HG03460 (cell line): Measurements from ENCODE around the gene ECHS1.
A peak's percentile ranks its signal among the peaks of the same experiment; 100 is the strongest.
"Not testable (repeated sequence)": the region's sequence is repeated elsewhere in the genome, so short reads cannot be mapped to it uniquely, and the experiment has no call there.

Experiments used
- ATAC-seq: cut with Tn5 transposase; IDR thresholded peaks from one replicate; pipeline ENCODE4 v1.9.1; 2021; ENCODE audit not compliant: unreplicated experiment

The ECHS1 gene

DNA sequence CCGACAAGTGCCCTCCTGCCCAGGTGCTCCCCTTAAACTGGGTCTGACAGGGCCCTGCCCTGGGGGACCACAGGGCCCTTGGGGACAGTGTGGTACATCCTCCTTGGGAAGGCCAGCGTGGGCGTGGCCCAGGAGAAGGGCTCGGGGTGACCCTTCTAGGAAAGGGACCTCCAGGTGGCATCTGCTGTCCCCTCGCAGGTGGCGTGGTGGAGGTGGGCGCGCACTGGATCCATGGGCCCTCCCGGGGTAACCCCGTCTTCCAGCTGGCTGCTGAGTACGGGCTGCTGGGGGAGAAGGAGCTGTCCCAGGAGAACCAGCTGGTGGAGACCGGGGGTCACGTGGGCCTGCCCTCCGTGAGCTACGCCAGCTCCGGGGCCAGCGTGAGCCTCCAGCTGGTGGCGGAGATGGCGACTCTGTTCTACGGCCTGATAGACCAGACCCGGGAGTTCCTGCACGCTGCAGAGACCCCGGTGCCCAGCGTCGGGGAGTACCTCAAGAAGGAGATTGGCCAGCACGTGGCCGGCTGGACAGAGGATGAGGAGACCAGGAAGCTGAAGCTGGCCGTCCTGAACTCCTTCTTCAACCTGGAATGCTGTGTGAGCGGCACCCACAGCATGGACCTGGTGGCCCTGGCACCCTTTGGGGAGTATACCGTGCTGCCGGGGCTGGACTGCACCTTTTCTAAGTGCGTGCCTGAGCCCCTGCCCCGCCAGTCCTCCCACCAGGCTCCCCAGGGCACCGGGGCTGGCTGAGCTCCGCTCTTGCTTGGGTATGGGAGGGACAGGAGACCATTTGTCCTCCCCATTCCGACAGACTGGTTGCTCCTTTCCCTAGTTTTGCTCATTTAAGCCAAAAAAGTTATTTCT, 6.9 kb upstream of the ECHS1 start:
- ATAC-seq, result no peak

DNA sequence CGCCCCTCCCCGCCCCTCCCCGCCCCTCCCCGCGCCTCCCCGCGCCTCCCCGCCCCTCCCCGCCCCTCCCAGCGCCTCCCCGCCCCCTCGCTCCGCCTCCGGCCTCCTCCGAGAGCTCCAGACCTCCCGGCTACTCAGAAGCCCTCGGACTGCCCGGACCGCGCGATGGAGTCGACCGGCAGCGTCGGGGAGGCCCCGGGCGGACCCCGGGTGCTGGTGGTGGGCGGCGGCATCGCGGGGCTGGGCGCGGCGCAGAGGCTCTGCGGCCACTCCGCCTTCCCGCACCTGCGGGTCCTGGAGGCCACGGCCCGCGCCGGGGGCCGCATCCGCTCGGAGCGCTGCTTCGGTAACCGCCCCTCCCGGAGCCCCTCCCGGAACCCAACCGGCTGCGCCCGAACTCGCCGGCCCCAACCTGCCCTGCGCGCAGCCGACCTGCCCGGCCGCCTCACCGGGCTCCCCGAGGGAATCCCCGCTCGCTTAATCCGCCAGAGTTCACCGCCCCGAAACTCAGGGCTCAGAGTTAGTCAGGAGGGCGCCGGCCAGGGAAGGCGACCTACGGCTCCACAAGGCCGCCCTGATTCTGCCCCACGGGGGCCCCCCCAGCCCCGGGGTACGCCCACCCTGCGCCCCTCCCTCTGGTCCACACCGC, 6.1 kb upstream of the ECHS1 start, which contains the start of gene PAOX:
TSS of gene PAOX (plus strand) at position 111 of the 649 bp plus-strand sequence. CDS start at position 166, 55 bp downstream.
- ATAC-seq, result peak; percentile 56

DNA sequence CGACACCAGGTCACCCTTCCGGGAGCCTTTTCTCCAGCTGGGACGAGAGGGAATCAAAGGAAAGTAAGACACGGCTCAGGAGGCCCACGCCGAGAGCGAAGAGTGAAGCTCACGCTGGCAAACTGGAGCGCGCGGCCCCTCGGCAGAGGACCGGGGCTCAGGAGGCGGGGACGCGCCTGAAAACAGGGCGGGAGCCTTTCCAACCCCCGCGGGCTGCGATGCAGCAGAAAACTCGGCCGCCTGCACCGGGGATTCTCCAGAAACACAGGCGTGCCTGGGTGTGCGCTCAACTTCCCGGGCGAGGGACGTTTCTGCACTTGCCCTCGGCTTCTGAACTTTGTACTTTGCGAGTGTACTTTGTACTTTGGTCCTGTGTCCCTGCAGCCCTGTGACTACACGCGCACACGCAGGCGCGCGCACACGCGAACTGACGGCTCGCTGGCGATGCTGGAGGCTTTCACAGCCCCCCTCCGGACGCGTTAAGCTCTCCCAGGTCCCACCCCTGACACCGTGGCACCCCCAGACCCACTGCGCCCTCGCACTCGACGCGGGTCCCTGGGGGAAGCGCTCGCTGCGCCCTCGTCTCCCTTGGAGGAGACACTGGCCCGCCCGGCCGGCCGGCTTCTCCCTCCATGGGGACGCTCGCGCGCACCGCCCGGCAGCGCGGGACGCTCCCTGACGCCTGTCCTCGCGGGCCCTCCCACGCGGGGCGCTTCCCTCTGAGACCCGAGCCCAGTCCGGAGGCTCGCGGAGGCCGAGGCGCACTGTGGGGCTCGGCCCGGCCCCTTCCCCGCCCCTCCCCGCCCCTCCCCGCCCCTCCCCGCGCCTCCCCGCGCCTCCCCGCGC, 5.3 kb upstream of the ECHS1 start:
- ATAC-seq, result peak; percentile 39

DNA sequence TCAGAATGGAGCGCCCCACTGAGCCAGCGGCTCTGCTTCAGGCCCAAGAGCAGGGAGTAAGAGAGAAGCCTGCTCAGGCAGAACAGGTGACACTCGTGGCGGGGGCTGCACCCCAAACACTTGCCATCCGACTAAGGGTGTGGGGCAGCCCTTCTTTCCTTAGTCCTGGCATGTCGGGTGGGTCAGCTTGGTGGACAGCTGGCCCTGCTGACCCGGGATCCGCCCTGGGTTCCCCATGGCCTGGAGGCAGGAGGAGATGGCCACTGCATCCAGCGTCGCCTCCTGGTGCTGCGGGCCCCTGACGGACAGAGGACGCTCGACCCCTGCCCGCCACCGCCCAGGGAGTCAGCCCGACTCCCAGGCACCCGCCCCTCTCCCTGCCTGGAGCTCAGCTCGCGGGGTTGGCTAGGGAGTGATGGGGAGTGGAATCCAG, 4.7 kb upstream of the ECHS1 start:
- ATAC-seq, result no peak

DNA sequence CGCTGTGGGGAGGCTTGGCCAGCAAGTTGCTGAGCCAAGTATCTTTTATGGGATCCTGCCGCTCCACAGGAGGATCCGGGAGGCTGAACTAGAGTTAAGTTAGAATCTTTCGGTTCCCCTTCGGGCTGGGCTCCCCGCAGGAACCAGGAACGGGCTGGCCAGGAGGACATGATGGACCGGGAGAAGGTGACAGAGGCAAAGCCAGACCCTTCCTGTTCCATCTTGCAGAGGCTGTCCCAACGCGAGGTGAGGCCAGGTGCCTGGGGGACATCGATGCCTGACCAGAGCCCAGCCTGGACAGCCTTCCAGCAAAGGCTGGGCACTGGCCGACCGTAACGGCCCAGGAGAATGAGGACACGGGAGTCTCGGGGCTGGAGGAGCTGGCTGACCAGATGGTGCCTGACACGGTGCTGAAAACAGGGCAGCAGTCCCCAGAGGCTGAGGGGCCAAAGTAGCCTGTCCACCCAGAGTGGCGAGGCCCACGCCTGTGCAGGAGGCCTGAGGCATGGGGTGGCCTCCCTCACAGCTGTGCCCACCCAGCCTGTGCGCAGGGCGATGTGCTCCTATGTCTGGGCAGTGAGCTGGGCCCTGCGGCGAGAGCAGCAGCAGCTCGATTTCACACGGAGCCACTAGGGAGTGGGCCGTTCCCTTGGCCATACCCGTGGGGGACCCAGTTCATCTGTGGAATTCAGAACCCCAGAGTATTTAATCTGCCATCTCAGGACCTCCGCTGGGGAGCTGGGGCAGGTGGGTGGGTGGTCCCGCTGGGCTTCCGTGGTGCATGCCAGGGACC, 4.1 kb upstream of the ECHS1 start:
- no peak for ATAC-seq

DNA sequence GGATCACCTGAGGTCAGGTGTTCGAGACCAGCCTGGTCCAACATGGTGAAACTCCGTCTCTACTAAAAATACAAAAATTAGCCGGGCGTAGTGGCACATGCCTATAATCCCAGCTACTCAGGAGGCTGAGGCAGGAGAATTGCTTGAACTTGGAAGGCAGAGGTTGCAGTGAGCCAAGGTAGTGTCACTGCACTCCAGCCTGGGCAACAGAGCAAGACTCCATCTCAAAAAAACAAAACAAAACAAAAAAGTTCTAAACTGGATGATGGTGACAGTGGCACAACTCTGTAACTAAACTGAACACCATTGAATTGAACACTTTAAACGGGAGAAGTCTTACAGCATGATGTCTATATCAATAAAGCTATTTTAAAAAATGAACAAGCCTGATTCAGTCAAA, 3.0 kb upstream of the ECHS1 start:
- ATAC-seq, result not testable (repeated sequence)

DNA sequence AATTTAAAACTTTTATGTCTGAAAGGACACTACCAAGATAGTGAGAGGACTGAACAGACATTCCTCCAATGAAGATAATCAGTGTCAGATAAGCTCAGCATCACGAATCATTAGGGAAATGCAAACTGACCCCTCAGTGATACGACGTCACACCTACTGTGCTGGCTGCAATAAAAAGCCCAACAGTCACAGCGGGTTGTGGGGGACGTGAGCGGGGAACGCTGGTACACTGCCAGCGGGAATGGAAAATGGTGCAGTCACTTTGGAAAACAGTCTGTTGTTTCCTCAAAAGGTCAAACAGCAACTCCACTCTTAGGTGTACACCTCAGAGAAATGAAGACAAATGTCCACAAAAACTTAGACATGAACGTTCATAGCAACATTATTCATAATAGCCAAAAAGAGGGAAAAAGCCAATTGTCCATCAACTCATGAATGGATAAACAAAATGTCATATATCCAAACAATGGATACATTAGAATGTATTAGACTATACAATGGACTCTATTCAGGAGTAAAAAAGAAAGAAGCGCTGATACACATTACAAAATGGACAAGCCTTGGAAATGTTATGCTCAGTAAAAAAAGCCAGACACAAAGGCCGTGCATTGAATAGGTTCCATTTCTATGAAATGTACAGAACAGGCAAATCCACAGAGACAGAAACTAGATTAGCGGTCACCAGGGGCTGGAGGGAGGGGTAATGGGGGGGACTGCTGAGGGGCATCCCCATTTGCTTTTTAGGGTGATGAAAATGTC, 2.4 kb upstream of the ECHS1 start:
- ATAC-seq, result no peak

DNA sequence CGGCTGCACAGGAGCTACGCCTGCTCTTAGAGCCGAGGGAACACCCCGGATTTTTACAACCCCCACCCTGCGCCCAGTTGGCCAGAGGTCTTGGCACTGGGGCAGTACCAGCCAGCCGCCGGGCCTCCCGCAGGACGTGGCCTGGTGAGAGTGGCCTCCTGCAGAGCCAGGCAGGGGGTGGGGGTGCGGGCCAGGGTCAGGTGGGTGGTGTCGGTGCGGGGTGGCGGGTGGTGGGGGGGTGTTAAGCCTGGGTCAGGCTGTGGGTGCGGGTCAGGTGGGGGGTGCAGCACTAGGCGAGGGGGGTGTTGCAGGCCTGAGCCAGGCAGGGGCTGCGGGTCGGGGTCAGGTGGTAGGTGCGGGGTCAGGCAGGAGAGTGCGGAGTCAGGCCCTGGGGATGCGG, 647 bp downstream of the ECHS1 start:
- ATAC-seq, result no peak

DNA sequence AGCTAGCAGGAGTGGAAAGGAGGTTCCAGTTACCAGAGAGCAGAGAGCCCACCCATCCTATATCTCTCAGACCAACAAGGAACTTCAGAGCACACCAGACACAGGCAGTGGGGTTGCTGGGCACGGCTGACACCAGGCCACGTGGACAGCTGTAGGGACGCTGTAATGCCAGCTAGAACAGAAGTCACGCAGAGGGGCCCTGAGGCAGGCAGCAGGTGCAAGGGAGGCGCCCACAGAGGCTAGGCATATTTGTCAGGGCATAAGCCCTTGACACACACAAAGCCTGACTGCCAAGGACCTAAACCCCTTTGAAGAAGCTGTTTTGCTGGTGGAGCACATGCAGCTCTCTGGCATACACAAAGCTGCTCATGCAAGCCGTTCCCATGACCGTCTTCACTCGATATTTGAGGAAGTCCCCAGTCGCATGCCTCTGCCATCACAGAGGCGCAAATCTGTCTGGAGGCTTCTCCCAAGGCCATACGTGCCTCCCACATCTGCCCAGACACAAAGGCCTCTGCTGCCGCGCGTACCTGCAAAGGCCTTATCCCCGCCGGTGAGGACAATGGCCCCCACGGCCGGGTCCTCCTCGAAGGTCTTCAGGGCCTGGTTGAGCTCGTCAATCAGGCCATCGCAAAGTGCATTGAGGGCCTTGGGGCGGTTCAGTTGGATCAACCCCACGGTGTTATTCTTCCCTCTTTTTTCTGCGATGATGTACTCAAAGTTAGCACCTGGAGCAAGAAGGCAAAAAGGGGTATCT, 2.9 kb downstream of the ECHS1 start:
- ATAC-seq, result no peak

DNA sequence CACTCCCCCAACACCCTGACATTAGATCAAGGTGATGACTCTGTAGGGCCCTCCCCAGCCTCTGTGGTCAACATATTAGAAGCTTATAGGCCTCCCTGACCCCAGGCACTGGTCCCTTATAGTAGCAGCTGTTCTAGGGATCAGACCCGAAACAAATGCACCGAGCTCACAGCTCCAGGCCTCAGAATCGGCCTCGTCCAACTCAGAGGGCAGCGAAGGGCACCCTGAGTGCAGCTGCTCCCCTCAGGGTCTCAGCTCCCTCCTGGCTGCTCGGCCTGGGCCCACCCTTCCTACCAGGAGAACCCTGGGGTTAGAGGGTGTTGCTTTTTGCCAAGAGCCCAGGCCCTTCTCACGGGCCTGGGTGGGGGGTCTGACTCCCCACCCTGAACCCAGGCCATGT, 5.0 kb downstream of the ECHS1 start:
- no peak for ATAC-seq

DNA sequence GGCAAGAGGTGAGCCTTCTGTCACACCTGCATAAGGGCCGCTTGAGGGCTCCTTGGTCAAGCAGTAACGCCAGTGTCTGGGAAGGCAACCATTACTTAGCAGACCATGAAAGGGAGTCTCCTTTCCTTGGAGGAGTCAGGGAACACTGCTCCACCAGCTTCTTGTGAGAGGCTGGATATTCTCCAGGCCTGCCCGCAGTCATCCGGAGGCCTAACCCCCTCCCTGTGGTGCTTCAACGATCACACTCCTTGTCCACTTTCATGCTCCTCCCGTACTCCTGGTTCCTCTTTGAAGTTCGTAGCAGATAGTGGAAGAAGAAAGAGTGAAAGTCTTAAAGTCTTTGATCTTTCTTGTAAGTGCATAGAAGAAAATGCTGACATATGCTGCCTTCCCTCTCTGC, 5.7 kb downstream of the ECHS1 start:
- ATAC-seq, result not testable (repeated sequence)

DNA sequence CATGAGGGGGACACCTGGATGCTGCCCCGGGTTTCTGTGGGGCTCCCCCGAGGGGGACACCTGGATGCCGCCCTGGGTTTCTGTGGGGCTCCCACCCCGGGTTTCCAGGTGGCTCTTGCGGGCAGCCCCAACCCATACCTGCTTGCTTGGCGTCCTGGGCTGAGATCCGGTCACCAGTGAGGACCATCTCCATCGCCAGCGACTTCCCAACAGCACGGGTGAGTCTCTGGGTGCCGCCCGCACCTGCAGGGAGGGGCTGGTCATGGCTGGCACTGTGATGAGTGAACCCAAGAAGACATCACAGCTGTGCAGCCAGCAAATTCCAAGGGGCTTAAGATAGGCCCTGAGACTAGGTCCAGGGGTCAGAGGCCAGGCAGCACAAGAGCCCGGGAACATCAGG, 6.4 kb downstream of the ECHS1 start:
- ATAC-seq, result no peak

DNA sequence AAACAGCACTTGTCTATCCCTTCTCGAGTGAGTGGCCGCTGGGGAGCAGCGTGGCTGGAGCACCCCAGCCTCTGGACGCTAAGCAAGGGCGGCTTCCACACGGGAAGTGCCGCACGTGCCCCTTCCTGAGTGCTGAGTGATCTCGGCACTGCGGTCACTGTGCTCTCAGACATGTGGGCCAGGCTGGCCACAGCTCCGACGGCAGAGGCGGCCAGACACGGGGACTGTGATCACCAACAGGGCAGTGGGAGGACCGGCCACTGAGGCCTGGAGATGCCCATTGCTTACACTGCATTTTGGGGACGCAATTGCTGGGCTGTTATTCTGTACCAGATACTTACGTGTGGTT, 7.0 kb downstream of the ECHS1 start:
- ATAC-seq, result no peak

DNA sequence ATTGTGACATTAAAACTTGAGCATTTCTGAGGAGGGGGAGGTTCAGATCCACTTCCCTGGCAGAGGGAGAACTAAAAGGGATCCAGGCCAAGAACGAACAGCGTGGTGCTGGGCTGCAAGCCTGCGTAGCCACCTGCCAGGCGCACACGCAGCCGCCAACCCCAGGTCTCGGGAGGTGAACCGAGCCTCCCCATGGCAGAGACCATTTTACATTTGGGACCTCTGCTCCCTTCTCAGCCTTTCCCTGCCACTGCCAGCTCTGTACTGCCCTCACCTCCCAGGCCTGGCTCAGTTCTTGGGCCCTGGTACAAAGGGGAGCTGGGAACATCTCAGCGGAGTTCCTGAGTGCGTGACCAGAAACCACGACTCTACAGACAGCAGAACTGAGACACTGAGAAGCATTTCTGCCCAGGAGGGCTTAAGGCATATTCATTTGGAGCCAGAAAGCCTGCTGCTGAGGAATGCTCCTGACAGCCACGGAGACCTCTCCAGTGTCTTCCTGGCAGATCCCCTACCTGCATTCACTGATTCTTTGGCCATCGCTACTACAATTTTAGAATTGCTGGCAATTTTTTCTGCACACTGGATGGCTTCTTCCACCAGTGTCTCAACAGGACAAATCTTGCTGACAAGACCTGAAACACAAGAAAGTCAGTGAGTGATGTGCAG, 7.6 kb downstream of the ECHS1 start:
- no peak for ATAC-seq

DNA sequence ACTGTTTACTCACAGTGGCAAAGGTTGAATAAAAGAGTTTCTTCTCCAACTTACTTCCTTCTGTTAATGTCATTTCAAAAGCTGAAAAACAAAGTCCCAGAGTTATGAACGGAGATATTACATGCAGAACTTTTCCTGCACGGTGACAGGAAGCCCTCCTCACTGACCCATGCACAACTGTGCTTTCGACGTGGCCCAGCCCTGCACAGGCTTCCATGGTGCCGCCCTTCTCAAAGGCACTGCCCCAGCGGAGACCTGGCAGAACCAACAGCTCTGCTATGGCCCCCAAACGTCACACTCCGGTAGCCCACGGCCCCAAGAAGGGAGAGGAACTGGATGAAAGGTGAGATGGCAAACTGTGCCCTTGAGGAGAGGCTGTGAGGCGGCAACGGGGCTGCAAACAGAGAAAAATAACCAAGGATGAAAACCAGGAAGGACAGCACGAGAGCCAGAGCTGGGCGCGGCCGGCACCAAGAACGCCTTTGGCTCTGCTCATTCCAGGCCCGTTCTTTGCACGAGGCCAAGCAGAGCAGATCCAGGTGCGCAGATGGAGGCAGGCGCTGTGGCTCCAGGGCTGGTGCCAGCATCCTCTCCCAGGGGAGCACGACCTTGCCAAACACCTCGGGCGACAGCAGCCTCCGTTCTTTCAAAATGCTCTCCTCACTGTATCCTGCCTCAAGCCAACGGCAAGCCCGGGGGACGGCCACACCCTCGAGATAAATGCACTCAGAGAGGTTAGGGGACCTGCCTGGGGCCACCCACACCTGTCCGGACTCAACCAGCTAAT, 8.3 kb downstream of the ECHS1 start:
- ATAC-seq, result no peak

DNA sequence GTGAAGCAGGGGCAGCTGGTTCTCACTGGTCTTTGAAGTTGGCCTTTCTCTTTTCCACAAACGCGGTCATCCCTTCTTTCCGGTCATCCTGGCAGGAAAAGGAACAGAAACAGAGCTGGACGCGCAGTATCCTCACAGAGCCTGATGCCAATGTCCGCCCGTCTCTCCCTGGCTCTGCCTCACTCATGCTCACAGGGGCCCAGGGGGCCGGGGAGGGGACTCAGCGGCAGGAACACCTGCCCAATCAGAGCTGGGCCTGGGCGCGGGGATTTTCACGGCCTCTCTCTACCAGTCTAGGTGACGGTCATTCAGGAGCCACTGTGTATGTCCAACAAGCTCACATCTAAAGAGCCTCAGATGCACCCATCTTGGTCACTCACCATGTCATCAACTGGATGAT, 10.3 kb downstream of the ECHS1 start:
- no peak for ATAC-seq

DNA sequence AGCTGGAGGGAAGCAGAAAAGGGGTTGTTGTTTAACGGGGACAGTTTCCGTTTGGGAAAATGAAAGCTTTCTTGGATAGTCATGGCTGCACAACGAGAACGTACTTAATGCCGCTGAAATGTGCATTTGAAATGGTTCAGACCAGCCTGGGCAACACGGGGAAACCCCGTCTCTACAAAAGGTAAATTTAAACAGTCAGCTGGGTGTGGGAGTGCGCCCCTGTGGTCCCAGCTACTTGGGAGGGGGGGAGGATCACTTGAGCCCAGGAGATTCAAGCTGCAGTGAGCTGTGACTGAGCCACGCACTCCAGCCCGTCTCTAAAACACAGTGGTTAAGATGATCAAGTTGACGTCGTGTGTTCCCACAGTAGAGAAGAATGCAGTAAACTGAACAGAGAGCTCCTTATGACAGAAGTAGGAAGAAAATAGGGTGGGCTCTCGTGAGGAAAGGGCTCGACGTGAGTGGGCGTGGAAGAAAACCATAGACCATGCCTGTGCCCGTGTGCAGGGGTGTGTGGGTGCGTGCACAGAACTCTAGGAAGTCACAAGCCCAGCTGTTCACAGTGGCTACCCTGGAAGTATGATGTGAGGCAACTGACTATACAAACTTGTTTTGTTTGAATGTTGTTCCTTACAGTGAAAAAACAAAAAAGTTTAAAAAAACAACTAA, 11.2 kb downstream of the ECHS1 start:
- no peak for ATAC-seq
